GM21786 (cell line): Measurements from ENCODE around the gene RBFOX2.

Source experiments
- ATAC-seq: cut with Tn5 transposase; IDR thresholded peaks from one replicate; pipeline ENCODE4 v1.9.1; 2021; ENCODE audit not compliant: unreplicated experiment

RBFOX2 gene

GRCh38 chr22:35870517-35871293 lies 157.9 kb downstream of the RBFOX2 start:
- ATAC-seq = no peak

- ATAC-seq = no peak
Observed at GRCh38 chr22:35868938-35869337, 159.7 kb downstream of the RBFOX2 start.

- no peak for ATAC-seq
Observed at GRCh38 chr22:35866651-35867050, 162.0 kb downstream of the RBFOX2 start.

GRCh38 chr22:35864545-35865165 lies 164.0 kb downstream of the RBFOX2 start:
- ATAC-seq = no peak

GRCh38 chr22:35863432-35863831 lies 165.2 kb downstream of the RBFOX2 start:
- no peak for ATAC-seq

- no peak for ATAC-seq
Observed at GRCh38 chr22:35862697-35863096, 165.9 kb downstream of the RBFOX2 start.

GRCh38 chr22:35861451-35861850 lies 167.2 kb downstream of the RBFOX2 start:
- no peak for ATAC-seq

GRCh38 chr22:35860837-35861236 lies 167.8 kb downstream of the RBFOX2 start:
- no peak for ATAC-seq

- ATAC-seq = no peak
Observed at GRCh38 chr22:35860087-35860733, 168.4 kb downstream of the RBFOX2 start.

GRCh38 chr22:35854334-35854733 lies 174.3 kb downstream of the RBFOX2 start:
- ATAC-seq = no peak

- no peak for ATAC-seq
Observed at GRCh38 chr22:35852076-35852475, 176.5 kb downstream of the RBFOX2 start.

- ATAC-seq = no peak
Observed at GRCh38 chr22:35850831-35851230, 177.8 kb downstream of the RBFOX2 start.

- ATAC-seq = no peak
Observed at GRCh38 chr22:35846804-35847203, 181.8 kb downstream of the RBFOX2 start.

- no peak for ATAC-seq
Observed at GRCh38 chr22:35844886-35845285, 183.7 kb downstream of the RBFOX2 start.

GRCh38 chr22:35842954-35843353 lies 185.7 kb downstream of the RBFOX2 start:
- ATAC-seq = no peak

GRCh38 chr22:35842519-35842913 lies 186.1 kb downstream of the RBFOX2 start:
- no peak for ATAC-seq

- ATAC-seq = no peak
Observed at GRCh38 chr22:35841907-35842518, 186.6 kb downstream of the RBFOX2 start.

- ATAC-seq = no peak
Observed at GRCh38 chr22:35840302-35840739, 188.3 kb downstream of the RBFOX2 start.

- no peak for ATAC-seq
Observed at GRCh38 chr22:35839841-35840301, 188.8 kb downstream of the RBFOX2 start.

GRCh38 chr22:35838855-35839576 lies 189.6 kb downstream of the RBFOX2 start:
- ATAC-seq = no peak
